GM12864 (cell line): ENCODE results near the gene EPHA6.

Experiments
- DNase-seq: peaks from one replicate; pipeline ENCODE4 v3.0.0-alpha.2; 2011; ENCODE audit warnings: low read depth
- H3K4me3 ChIP-seq: 2 replicates; pipeline ENCODE4 v1.5.1; 2011; ENCODE audit warnings: mild to moderate bottlenecking, low read depth, low read length, control low read depth
- CTCF ChIP-seq: IDR thresholded peaks from 2 replicates; pipeline ENCODE4 v1.5.1; 2011; ENCODE audit warnings: low read depth, mild to moderate bottlenecking, moderate library complexity, low read length, control low read depth, inconsistent platforms; ENCODE audit errors: missing control alignments

EPHA6 gene

GRCh38 chr3:97485206-97485605, 670.8 kb downstream of the EPHA6 start:
- no peak for DNase-seq
- no peak overlapping the region for H3K4me3 ChIP-seq
- TF ChIP-seq CTCF: no peak

DNA sequence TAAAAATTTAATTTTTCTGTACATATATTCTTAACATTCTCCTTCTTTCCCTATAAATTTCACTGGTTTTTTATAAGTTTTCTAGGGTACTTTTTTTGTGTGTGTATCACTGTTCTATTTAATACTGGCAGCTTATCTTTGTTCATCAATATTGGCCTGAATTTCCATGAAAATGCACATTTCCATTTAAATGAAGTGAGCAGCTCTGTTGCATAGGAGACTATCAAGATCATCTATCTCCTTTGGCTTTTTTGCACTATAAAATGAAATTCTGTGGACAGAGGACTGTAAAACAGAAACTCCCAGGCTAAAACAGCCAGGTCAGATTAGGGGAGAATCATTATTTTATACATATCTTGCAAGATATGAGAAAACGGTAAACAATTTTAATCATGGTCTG, 673.2 kb downstream of the EPHA6 start:
- TF ChIP-seq CTCF: no peak
- DNase-seq: no peak
- no peak overlapping the region for H3K4me3 ChIP-seq

- DNase-seq: no peak
- no peak overlapping the region for H3K4me3 ChIP-seq
- no peak for TF ChIP-seq CTCF
Measured at GRCh38 chr3:97488741-97489140, 674.3 kb downstream of the EPHA6 start.

- no peak overlapping the region for H3K4me3 ChIP-seq
- TF ChIP-seq CTCF: no peak
- no peak for DNase-seq
Measured at GRCh38 chr3:97495896-97496295, 681.5 kb downstream of the EPHA6 start.

DNA sequence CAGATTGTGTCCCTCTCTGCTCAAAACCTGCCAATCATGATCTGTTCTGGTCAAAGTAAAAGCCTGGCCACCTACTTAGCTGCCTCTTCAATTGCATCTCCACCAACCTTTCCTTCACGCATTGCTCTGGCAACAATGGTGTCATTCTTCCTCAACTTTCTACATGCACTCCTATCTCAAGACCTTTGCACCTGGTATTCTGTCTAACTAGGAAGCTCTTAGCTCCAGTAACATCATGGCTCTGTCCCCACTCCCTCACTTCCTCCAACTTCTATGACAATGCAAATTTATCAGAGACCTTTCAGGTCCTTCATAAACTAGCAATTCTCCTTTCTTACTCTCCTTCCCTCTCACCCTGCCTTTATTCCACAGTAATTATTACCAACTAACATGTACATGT, 682.7 kb downstream of the EPHA6 start:
- TF ChIP-seq CTCF: no peak
- DNase-seq: no peak
- H3K4me3 ChIP-seq: no peak overlapping the region

GRCh38 chr3:97504463-97504862, 690.1 kb downstream of the EPHA6 start:
- H3K4me3 ChIP-seq: no peak overlapping the region
- TF ChIP-seq CTCF: no peak
- no peak for DNase-seq

DNA sequence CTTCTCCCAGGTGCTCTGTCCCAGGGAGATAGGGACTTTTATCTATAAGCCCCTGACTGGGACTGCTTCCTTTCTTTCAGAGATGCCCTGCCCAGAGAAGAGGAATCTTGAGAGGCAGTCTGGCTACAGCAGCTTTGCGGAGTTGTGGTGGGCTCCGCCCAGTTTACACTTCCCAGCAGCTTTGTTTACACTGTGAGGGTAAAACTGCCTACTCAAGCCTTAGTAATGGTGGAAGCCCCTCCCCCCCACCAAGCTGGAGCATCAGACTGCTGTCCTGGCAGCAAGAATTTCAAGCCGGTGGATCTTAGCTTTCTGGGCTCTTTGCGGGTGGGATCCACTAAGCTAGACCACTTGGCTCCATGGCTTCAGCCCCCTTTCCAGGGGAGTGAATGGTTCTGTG, 696.4 kb downstream of the EPHA6 start:
- no peak for TF ChIP-seq CTCF
- H3K4me3 ChIP-seq: no peak overlapping the region
- DNase-seq: no peak
